ENCODE data around the gene ZNF777. TPM values are rescaled to one million over a fixed set of nuclear protein-coding genes. Genes with fewer than 3 reads are reported as not detected.

The ZNF777 gene
- total RNA-seq, 1 experiment from 2014 or later = 12.0 TPM

DNA sequence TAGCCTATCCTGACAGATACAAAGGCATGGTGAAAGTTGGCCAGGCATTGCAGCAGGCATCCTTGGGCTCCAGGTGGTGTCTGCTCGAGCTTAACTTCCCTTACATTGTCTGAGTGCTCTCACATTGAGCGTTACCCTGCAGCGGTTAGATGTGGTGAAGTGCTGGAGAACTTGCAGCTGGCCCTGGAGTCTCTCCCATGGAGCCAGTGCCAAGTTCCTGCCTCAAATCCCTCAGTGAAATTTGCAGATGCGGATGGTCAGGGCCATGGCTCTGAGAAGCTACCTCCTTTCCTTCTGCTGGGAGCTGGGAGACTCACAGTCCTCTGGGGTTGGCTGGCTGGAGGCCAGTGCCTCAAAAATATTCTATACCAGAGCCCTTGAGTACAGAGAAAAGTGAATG lies 40.0 kb upstream of the ZNF777 start (continued):
- TF ChIP-seq, protein P1, sequence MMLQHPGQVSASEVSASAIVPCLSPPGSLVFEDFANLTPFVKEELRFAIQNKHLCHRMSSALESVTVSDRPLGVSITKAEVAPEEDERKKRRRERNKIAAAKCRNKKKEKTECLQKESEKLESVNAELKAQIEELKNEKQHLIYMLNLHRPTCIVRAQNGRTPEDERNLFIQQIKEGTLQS (CRISPR knock-in tag; conservative IDR thresholded peaks at IDR 0.05) = no peak
- no peak for TF ChIP-seq ZBTB43 (CRISPR knock-in tag; IDR thresholded peaks at IDR 0.05)
- TF ChIP-seq GTF2I (CRISPR knock-in tag; conservative IDR thresholded peaks at IDR 0.05) = no peak
- no peak for TF ChIP-seq ZNF532 (CRISPR knock-in tag; IDR thresholded peaks at IDR 0.05; ENCODE audit: borderline replicate concordance)
- TF ChIP-seq ZNF396 (CRISPR knock-in tag; IDR thresholded peaks at IDR 0.05; ENCODE audit: borderline replicate concordance) = no peak

DNA sequence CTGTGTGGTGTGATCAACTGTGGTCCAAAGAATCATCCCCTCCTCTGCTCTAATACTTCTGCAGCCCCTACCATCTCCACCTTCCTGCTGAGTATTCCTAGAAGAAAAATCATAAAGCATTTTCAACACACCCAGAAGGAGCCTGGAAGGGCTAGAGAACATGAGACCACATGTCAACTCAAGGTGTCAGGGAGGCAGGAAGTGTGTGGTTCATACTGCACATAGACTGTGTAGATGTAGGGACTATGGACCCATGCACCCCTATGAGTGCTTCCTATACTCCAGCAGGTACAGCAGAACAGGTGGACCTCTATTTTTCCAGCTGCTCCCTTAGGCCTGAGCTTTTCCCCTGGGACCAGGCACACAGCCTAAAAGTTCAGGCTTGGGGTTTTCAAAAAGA lies 39.3 kb upstream of the ZNF777 start:
- Mint-ChIP-seq H3K27me3 (ENCODE audit: low read depth) (peaks cover 60% of the 10 kb centered on the region), H3K4me3 (no peak overlapping the region), H3K9me3 (peaks cover 12% of the 10 kb centered on the region), H3K4me1 (peaks cover 10% of the 10 kb centered on the region), H3K27ac (no peak overlapping the region), H3K36me3 (no peaks in the 10 kb centered on the region; the same call in 1 of the 2 replicates)
- TF ChIP-seq TCF7 (CRISPR knock-in tag; IDR thresholded peaks at IDR 0.05; ENCODE audit: low read depth) (no peak), ZNF512 (CRISPR knock-in tag; IDR thresholded peaks at IDR 0.05; ENCODE audit: borderline replicate concordance) (no peak), ZNF416 (CRISPR knock-in tag; IDR thresholded peaks at IDR 0.05) (no peak), NR3C1 (CRISPR knock-in tag; conservative IDR thresholded peaks at IDR 0.05; ENCODE audit: low read depth) (no peak), FOXK1 (CRISPR knock-in tag; IDR thresholded peaks at IDR 0.05) (no peak), ZBTB43 (CRISPR knock-in tag; IDR thresholded peaks at IDR 0.05) (no peak)
- TF ChIP-seq, protein P2, sequence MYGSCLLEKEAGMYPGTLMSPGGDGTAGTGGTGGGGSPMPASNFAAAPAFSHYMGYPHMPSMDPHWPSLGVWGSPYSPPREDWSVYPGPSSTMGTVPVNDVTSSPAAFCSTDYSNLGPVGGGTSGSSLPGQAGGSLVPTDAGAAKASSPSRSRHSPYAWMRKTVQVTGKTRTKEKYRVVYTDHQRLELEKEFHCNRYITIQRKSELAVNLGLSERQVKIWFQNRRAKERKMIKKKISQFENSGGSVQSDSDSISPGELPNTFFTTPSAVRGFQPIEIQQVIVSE (CRISPR knock-in tag; IDR thresholded peaks at IDR 0.05; ENCODE audit: borderline replicate concordance) = no peak
- TF ChIP-seq, protein P3, sequence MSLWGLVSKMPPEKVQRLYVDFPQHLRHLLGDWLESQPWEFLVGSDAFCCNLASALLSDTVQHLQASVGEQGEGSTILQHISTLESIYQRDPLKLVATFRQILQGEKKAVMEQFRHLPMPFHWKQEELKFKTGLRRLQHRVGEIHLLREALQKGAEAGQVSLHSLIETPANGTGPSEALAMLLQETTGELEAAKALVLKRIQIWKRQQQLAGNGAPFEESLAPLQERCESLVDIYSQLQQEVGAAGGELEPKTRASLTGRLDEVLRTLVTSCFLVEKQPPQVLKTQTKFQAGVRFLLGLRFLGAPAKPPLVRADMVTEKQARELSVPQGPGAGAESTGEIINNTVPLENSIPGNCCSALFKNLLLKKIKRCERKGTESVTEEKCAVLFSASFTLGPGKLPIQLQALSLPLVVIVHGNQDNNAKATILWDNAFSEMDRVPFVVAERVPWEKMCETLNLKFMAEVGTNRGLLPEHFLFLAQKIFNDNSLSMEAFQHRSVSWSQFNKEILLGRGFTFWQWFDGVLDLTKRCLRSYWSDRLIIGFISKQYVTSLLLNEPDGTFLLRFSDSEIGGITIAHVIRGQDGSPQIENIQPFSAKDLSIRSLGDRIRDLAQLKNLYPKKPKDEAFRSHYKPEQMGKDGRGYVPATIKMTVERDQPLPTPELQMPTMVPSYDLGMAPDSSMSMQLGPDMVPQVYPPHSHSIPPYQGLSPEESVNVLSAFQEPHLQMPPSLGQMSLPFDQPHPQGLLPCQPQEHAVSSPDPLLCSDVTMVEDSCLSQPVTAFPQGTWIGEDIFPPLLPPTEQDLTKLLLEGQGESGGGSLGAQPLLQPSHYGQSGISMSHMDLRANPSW (CRISPR knock-in tag; conservative IDR thresholded peaks at IDR 0.05; ENCODE audit: low read depth) = no peak
- no peak for ATAC-seq
- DNase-seq (ENCODE audit: low spot score) = no peak
- ChIA-PET POLR2A (no interaction called here), CTCF (interaction anchor here (1.5 kb wide), 1 partner anchor 215 kb away, joined by 4 read pairs; no protein-coding TSS in a partner anchor)

Data from WTC11 (cell line).